GM10847 (cell line): ENCODE measurements around the gene TMCC3.

Experiments
- POLR2A ChIP-seq: IDR thresholded peaks from 2 replicates; pipeline ENCODE4 v1.6.1; 2011; ENCODE audit not compliant: insufficient read length; ENCODE audit errors: extremely low read depth

Gene TMCC3

DNA sequence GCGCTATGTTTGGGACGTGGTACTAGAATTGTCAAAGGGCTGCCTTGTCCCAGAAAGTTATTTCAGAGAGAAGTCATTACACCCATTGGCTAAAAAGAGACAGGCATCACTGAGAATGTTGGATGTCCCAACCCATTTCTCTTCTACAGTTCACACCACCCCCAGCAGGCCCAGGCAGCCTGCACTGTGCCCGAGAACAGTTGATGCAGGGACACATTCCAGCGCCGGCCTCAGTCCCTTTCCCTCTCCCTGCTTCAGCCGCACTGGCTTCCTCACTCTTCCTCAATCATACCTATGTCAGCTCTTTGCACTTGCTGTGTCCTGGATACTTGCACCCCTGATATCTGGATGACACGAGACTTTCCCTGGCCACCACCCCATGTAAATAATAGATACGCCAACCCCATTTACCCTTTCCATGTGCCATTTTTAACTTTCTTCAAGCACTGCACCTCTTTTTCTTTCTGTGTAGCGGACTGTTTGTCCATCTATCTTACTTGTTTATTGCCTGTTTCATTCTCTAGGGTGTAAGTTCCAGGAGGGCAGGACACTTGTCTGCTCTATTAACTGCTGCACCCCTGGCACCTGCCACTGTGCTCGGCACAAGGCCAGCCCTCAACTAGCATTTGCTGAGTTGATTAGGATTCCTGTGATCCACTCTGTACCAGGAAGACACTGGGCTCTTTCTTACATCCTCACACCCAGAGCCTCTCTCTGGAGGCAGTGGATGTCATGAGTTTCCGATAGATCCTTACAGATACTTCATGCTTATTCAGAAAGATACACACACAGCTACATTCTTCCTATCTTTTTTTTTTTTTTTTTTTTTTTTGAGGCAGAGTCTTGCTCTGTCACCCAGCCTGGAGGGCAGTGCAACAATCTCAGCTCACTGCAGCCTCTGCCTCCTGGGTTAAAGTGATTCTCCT, 114.1 kb downstream of the TMCC3 start:
- TF ChIP-seq POLR2A: no peak

DNA sequence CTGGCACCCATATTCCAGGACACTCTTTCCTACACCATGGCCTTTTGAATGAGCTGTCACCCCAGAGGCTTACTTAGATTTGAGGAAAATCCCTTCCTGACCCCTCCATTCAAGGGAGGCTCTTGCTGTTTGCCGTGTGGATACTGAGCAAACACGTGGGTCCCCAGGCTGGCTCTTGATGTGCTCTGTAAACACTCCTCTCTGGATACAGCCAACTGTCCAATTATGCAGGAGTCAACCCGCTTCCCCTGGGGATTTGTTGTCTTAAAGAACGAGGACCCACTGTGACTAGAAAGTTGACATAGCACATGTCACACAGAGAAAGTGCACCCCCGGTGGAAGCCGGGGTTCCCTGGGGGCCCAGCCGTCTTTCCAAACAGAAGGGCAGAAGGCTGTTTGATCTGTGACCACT, 114.8 kb downstream of the TMCC3 start:
- no peak for TF ChIP-seq POLR2A

DNA sequence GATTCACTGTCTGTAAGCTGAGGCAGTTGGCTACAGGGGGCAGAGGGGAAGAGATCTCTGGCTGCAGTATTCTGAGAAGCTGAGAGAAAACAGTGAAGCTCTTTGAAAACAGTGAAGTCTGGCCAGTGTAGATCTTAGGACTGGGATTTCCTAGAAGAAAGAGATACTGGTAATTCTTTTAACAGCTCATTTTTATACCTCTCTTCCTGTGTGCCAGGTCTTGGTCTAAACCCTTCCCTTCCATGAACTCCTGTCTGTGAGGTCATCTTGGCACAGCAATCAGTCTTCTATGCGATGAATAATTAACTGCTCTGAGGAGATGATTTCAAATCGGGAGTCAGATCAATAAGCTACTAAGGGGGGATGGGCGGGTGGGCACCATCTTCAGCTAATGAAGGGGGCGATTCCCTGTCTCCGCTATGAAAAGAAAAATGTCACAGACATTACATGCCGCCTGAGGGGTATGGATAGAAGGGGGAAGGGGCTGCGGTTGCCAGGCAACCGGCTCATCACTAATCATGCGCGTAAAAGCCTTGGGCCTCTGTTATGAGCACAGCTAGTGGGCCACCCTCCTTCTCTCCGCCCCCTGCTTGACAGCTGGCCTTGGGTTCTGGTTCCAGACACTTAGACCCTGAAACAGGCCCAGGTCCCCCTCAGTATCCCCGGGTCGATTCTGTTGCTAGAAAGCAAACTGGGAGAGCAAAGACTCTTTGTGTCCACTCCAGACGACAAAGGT, 115.4 kb downstream of the TMCC3 start:
- no peak for TF ChIP-seq POLR2A

DNA sequence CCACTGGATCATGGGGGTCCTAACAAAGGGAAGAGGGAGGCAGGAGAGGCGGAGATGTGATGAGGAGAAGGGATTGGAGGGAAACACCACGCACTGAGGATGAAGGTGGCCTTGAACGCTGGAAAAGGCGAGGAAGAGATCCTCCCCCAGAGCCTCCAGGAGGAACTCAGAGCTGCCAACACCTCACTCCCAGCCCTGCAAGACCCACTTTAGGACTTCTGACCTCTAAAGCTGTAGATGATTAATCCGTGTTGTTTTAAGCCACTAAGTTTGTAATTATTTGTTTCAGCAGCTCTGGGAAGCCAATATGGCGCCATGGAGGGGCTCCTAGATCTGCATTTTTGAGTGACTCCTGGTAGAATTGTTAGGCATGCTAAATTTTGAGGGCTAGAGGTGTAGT, 116.1 kb downstream of the TMCC3 start:
- TF ChIP-seq POLR2A: no peak

DNA sequence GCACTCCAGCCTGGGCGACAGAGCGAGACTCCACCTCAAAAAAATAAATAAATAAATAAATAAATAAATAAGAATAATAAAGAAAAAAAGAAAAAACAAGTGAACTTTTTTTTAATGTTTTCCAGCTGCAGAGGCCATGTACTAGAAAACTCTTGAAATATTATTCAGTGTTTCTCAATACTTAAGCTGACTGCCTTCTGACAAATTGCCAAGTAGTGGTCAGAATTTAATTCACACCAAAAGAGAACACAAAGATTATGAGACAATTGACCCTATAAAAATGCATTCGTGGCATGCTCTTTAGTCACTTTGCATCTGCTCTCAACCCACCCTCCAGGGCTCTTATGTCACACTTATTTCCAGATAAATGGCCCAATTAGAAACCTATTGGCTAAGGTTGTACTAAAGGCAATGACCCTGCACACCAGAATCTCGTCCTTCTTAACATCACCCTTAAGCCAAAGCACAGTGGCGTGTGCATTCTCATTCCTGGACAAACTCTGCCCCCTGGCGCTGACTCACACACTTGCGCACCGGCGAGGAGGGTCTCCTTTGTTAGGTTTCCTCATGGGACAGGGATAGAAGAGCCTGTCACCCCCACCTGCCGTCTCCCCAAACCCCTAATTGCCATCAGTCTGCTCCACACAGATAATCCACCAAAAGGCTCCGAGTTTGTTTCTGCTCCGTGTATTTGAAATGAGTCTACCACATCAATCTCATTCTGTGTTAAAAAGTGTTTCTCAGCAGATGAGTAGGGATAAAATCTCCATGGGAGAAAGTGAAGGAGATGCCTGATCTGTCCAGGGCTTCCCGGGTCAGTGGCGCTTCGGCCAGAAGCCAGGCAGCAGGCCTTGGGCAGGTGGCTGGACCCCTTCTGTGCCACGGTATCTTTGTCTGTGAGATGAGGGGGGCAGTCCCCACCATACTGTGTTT, 117.6 kb downstream of the TMCC3 start:
- TF ChIP-seq POLR2A: no peak

DNA sequence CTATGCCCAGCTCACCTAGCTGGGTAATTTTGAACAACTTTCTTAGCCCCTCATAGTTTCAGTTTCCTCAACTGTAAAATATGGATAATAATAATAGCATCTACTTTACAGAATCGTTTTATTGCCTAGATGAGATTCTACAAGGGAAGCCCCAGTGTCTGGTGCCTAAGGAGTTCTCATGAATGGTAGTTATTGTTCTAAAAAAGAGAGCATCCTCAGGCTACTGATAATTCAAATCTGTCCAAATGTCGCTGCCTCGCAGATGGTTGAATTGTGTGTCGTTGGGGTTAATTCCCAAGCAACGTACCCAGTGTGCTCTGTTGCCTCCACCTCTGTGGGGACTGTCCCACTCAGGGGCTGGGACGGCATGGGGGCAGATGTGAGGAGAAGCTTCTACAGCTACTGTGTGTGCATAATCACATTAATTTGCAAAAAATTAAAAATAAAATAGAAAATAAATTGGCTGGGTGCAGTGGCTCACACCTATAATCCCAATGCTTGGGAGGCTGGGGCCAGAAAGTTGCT, 119.1 kb downstream of the TMCC3 start:
- no peak for TF ChIP-seq POLR2A

DNA sequence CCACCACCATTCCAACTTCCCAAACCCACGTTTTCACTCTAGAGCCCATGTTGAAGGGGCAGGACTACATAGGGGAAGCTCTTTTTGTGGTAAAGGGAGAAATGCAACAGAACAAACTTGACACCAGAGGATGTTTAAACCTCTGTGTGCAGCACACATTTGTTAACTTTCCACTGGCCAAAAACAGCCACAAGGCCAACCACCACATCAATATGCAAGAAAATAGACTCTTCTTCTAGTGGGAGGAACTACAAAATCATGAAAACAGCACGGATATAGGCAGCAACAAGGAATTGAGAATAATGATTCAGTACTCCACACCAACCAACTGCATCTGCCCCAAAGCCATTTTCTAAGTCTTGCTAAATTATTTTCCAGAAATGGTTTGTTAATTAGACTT, 124.4 kb downstream of the TMCC3 start:
- no peak for TF ChIP-seq POLR2A
